GM18870 (cell line): ENCODE data around the gene MIOX.
"Not testable (repeated sequence)": the region's sequence is repeated elsewhere in the genome, so short reads cannot be mapped to it uniquely, and the experiment has no call there.

ENCODE experiments used
- ATAC-seq: cut with Tn5 transposase; IDR thresholded peaks from one replicate; pipeline ENCODE4 v1.9.1; 2021; ENCODE audit warnings: moderate library complexity; ENCODE audit not compliant: unreplicated experiment

Gene MIOX

GRCh38 chr22:50516068-50516467 is 29.4 kb downstream of the MIOX start:
- ATAC-seq: no peak

DNA sequence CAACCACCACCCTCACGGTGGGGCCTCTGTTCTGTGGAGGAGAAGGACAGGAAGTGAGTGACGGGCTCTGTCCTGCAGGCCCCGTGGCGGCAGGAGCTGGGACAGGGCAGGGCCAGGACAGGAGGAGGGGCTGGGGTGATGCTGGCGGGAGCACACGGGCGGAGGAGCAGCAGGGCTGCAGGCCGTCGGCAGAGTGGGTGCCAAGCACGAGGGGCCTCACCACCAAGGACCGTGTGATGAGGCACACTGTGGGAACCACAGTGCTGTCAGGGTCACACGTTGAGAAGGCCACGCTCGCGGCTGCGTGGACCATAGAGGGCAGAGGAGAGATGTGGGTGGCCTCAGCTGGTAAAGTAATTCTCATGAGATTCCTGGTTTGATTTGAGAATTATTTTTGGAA is 30.2 kb downstream of the MIOX start:
- ATAC-seq: no peak

DNA sequence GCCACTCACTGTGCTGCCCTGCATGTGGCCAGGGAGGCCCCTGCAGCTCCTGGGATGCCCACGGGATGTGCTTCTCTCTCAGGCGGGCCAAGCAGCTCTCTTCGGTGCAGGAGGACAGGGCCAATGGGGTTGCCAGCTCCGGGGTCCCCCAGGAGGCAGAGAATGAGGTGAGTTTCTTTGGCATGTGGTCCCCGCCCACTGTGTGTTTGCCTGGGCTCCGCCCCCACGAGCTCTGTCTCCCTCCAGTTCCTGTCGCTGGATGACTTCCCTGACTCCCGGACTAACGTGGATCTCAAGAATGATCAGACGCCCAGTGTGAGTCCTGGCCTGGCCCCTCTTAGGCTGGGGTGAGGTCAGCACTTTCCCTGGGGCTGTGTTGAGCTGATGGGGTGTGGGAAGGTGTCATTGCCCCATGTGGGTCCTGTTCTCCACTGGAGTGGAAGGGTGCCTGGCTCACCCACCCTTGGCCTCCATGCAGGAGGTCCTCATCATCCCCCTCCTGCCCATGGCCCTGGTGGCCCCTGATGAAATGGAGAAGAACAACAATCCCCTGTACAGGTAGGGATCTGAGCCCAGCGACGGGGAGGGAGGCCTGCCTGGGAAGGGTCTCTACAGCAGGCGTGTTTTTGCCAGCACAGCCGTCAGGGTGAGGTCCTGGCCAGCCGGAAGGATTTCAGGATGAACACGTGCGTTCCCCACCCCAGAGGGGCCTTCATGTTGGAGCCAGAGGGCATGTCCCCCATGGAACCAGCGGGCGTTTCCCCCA is 31.0 kb downstream of the MIOX start:
- no peak for ATAC-seq

GRCh38 chr22:50518606-50519005 is 31.9 kb downstream of the MIOX start:
- ATAC-seq: no peak

DNA sequence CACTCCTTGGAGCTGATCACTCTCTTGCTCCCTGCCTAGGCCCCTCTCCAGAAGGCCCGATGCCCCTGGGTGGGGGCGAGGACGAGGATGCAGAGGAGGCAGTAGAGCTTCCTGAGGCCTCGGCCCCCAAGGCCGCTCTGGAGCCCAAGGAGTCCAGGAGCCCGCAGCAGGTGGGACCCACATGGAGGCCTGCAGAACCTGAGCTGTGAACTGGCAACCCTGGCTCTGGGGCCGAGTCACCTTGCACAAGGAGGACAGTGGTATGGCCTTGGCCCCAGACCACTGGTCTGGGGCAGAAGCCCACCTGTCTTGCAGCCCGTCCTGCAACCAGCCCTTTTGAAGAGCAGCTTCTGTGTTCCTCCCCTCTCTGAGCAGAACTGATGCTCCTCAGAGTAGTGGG is 32.5 kb downstream of the MIOX start:
- no peak for ATAC-seq

DNA sequence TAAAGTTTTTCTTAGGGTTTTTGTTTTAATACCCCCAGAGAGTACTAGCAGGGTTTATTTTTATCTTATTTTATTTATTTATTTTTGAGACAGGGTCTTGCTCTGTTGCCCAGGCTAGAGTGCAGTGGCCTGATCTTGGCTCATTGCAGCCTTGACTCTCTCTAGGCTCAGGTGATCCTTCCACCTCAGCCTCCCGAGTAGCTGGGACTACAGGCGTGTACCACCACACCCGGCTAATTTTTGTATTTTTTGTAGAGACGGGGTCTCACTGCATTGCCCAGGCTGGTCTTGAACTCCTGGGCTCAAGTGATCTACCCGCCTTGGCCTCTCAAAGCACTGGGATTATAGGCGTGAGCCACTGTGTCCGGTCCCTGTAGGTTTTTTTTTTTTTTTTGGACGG is 33.5 kb downstream of the MIOX start:
- ATAC-seq: not testable (repeated sequence)

GRCh38 chr22:50520826-50521453 is 34.3 kb downstream of the MIOX start:
- ATAC-seq: no peak

- no peak for ATAC-seq
Observed at GRCh38 chr22:50521710-50522109, 35.1 kb downstream of the MIOX start.

DNA sequence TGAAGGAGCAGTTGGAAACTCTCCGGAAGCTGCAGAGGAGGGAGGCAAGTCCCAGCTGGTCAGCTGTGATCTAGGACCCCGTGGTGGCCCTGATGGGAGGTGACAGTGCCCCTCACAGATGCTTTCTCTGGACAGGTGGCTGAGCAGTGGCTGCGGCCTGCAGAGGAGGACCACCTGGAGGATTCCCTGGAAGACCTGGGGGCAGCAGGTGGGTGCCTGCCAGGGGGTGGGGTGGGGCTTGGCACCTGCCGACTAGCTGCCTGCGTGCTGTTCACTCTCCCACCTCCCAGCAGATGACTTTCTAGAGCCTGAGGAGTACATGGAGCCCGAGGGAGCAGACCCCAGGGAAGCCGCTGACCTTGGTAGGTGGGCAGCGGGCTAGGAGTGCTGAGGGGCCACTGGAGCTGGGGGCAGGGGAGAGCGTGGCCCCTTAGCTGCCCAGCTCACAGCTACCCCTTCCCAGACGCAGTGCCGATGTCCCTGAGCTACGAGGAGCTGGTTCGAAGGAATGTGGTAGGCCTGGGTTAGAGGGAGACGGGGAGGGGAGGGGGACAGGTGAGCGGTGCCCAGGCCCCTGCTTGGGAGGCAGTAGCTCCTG is 35.6 kb downstream of the MIOX start:
- ATAC-seq: no peak

DNA sequence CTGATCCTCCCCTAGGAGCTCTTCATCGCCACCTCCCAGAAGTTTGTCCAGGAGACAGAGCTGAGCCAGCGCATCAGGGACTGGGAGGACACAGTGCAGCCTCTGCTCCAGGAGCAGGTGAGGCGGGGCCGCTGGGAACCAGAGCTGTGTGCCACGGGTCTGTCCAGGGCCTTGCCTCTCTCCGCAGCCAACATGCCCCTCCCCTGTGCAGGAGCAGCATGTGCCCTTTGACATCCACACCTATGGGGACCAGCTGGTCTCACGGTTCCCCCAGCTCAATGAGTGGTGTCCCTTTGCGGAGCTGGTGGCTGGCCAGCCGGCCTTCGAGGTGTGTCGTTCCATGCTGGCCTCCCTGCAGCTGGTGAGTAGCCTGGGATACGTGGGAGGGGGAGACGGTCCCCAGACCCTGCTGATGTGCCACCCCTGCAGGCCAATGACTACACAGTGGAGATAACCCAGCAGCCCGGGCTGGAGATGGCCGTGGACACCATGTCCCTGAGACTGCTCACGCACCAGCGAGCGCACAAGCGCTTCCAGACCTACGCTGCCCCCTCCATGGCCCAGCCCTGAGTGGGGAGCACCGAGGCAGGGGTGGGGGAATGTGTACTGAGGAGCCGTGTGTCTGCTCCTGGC is 36.3 kb downstream of the MIOX start:
- no peak for ATAC-seq

DNA sequence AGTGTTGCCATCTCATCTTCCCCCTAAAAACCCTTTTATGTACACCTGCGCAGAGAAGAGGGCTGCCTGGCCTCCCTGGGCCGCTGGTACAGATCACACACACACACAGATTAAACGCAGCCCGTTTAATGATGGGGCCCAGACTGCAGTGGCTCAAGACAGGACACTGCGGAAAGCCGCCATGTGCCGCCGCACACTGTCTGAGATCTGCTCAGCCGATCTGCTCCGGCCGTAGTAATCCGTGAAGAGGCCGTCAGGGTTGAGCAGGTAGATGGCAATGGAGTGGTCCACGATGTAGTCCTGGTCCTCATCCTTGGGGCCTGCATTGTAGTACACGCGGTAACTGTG is 36.8 kb downstream of the MIOX start:
- no peak for ATAC-seq

GRCh38 chr22:50523806-50524675 is 37.4 kb downstream of the MIOX start:
- no peak for ATAC-seq

GRCh38 chr22:50524676-50525103 is 38.0 kb downstream of the MIOX start:
- ATAC-seq: no peak

GRCh38 chr22:50525104-50525857 is 38.6 kb downstream of the MIOX start, which contains the start of gene SCO2:
SCO2 (minus strand) TSS chr22:50525598; CDS start chr22:50524411, 1,187 bp downstream.
- no peak for ATAC-seq

- no peak for ATAC-seq
Observed at GRCh38 chr22:50525858-50526107, 39.1 kb downstream of the MIOX start.

GRCh38 chr22:50526108-50526833 is 39.6 kb downstream of the MIOX start:
- no peak for ATAC-seq

- ATAC-seq: no peak
Observed at GRCh38 chr22:50526834-50527801, 40.5 kb downstream of the MIOX start.

DNA sequence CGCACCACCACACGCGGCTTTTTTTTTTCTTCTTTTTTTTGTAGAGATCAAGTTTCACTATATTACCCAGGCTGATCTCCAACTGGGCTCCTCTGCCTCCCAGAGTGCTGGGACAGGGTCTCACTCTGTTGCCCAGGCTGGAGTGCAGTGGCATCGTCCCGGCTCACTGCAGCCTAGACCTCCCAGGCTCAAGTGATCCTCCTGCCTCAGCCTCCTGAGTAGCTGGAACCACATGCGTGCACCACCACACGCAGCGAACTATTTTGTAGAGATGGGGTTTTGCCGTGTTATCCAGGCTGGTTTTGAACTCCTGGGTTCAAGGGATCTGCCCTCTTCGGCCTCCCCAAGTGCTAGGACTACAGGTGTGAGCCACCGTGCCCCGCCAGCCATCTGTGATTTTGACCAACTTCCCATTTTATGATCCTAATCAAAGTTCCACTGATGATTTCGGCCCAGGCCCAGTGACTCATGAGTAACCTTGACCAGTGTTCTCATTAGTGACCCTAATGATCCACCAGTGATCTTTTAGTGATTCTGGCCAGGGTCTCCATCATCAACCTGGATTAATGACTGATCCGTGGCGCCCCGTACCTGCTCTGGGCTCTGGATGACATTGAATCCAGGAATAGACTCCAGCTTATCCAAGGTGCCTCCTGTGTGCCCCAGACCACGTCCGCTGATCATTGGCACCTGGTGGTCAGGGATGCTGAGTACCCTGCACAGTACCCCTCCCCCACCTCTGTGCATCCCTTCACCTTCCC is 41.4 kb downstream of the MIOX start:
- ATAC-seq: no peak
